ENCODE data around the gene LEF1. TPM values are rescaled to one million over a fixed set of nuclear protein-coding genes. Genes with fewer than 3 reads are reported as not detected.

LEF1 gene
- total RNA-seq, 4 donors from 2014 or later = 0.42 to 3.6 (median 1.9) TPM

DNA sequence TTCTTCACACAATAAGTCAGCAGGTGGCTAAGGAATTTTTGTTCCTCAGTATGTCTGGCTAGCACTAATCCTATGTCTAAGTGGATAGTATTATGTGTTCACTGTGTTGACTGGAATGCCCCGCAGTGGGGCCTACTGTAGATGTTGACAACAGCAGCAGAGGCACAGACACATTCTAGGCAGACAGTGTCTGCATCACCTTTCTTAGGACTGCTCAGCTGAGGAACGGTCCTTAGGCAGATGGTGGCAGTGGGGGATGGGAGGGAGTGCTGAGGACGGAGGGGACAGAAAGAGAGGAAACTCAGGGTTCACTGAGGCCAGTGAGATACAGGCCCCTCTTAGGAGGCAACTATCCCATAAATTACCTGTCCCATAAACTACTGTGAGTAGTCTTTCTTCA lies 44.6 kb upstream of the LEF1 start:
- DNase-seq (ENCODE audit: extremely low spot score) = no peak
- Histone ChIP-seq H3K27me3 (no peaks in the 10 kb centered on the region), H3K36me3 (no peaks in the 10 kb centered on the region), H3K4me1 (no peaks in the 10 kb centered on the region), H3K4me3 (no peak overlapping the region), H3K9me3 (no peaks in the 10 kb centered on the region), H3K27ac (replicated peaks in 1 of 4) (no peak overlapping the region)
- no peak for TF ChIP-seq POLR2AphosphoS5 (IDR thresholded peaks at IDR 0.05)
- no peak for TF ChIP-seq POLR2A (IDR thresholded peaks at IDR 0.05; ENCODE audit: low read depth)
- intact Hi-C loops (cut with DNase I) = no loop called here
- WGBS = 68% methylated on average over 3 of the region's 3 CpGs

DNA sequence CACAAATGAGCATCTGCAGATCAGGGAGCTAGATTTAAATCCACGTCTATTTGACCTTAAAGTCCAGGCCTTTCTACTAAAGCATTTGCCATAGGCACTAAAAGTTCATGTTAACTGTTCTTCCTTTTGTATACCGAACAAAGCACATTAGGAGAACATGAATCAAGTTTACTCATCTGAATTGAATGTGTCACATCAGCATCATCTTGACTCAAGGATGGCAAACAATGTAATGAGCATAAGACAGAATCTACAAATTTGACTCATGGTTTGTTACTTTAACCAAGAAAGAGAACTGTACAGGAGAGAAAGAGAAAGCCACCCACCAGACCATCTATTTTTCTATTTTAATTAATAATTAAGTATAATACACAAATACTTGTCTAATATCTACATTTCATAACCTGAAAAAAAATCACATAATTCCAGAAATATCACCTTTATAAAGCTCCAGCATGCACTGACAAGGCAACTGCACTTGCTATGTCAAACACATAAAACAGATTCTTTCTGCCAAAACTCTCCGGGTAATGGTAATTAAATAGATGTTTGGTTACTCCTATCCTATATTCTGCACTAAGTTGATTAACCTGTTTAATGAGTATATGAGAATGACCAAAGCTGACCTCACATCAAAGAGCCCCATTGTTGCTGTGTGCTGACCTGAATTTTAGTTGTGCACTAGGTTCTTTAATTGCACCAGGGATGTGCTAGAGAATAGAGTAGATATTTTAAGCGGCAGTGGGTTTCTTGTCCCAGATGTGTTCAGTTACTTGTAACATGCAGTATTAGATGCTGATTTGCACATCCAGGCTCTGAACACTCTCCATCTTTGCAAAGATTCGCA lies 42.5 kb upstream of the LEF1 start:
- no peak overlapping the region for H3K27ac ChIP-seq (replicated peaks in 1 of 4)
- no peaks in the 10 kb centered on the region for H3K27me3 ChIP-seq
- 78% methylated on average over 5 of the region's 5 CpGs for WGBS
- DNase-seq (ENCODE audit: extremely low spot score) = no peak
- intact Hi-C loops (cut with DNase I) = no loop called here
- no peaks in the 10 kb centered on the region for H3K4me1 ChIP-seq
- no peaks in the 10 kb centered on the region for H3K36me3 ChIP-seq
- H3K9me3 ChIP-seq = no peaks in the 10 kb centered on the region
- TF ChIP-seq, protein P1, sequence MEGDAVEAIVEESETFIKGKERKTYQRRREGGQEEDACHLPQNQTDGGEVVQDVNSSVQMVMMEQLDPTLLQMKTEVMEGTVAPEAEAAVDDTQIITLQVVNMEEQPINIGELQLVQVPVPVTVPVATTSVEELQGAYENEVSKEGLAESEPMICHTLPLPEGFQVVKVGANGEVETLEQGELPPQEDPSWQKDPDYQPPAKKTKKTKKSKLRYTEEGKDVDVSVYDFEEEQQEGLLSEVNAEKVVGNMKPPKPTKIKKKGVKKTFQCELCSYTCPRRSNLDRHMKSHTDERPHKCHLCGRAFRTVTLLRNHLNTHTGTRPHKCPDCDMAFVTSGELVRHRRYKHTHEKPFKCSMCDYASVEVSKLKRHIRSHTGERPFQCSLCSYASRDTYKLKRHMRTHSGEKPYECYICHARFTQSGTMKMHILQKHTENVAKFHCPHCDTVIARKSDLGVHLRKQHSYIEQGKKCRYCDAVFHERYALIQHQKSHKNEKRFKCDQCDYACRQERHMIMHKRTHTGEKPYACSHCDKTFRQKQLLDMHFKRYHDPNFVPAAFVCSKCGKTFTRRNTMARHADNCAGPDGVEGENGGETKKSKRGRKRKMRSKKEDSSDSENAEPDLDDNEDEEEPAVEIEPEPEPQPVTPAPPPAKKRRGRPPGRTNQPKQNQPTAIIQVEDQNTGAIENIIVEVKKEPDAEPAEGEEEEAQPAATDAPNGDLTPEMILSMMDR (IDR thresholded peaks at IDR 0.05) = no peak
- TF ChIP-seq EP300 (IDR thresholded peaks at IDR 0.05) = no peak
- TF ChIP-seq POLR2A (IDR thresholded peaks at IDR 0.05; ENCODE audit: low read depth) = no peak
- TF ChIP-seq POLR2AphosphoS5 (IDR thresholded peaks at IDR 0.05) = no peak
- H3K4me3 ChIP-seq = no peak overlapping the region

DNA sequence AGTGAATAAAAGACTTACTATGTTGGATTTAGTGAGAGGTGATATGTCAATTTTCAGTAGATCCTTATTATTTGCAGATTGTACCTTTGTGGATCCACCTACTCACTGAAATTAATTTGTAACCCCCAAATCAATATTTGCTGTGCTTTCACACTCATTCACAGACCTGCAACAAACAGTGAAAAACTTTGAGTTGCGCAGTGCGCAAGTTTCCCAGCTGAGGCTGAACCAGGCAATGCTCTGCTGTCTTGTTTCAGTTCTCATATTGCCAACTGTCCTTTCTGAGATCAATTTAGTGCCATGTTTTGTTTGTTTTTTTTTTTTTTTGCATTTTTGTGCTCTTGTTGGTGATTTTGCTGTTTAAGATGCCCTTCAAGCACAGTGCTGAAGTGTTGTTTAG lies 40.8 kb upstream of the LEF1 start:
- intact Hi-C loops (cut with DNase I) = no loop called here
- Histone ChIP-seq H3K4me1 (no peaks in the 10 kb centered on the region), H3K4me3 (no peak overlapping the region), H3K27ac (replicated peaks in 1 of 4) (no peak overlapping the region), H3K27me3 (no peaks in the 10 kb centered on the region), H3K9me3 (no peaks in the 10 kb centered on the region), H3K36me3 (no peaks in the 10 kb centered on the region)
- no peak for DNase-seq (ENCODE audit: extremely low spot score)
- 98% methylated on average over 2 of the region's 2 CpGs for WGBS
- TF ChIP-seq POLR2AphosphoS5 (IDR thresholded peaks at IDR 0.05) = no peak

DNA sequence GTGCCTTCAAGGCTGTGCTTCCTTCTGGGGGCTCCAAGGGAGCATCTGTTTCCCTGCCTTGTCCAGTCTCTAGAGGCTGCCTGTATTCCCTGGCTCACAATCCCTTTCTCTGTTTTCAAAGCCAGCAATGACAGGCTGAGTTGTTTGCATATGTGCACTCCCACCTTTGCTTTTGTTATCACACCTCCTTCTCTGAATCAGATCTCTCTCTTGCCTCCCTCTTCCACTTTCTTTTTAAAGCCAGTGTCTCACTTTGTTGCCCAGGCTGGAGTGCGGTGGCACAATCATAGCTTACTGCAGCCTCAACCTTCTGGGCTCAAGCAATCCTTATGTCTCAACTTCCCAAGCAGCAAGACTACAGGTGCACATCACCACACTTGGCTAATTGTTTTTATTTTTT lies 37.1 kb upstream of the LEF1 start:
- H3K4me1 ChIP-seq = no peaks in the 10 kb centered on the region
- TF ChIP-seq POLR2A (IDR thresholded peaks at IDR 0.05; ENCODE audit: low read depth) (no peak), EP300 (IDR thresholded peaks at IDR 0.05) (no peak)
- TF ChIP-seq, protein P1 (IDR thresholded peaks at IDR 0.05) = no peak
- 95% methylated on average over 1 of the region's 1 CpG for WGBS
- no peak overlapping the region for H3K4me3 ChIP-seq
- no peaks in the 10 kb centered on the region for H3K27me3 ChIP-seq
- intact Hi-C loops (cut with DNase I) = no loop called here
- DNase-seq (ENCODE audit: extremely low spot score) = no peak
- no peaks in the 10 kb centered on the region for H3K36me3 ChIP-seq
- no peaks in the 10 kb centered on the region for H3K9me3 ChIP-seq
- no peak overlapping the region for H3K27ac ChIP-seq (replicated peaks in 1 of 4)

DNA sequence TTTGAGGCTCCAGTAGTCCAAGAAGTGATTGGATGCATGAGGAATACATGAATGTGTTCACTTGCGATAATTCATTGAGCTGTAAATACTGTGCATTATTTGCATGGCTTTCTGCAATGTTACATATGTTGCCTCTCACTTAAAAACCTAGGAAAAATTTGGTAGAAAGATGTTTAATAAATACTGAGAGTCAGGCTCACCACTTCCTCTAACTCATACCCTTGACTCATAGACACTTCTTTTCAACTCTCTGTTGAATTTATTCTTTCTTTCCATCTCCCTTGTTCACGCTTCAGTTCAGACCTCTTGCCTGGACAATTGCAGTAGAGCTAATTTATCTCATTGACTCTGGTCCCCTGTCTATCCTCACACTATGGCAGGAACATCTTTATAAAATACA lies 35.8 kb upstream of the LEF1 start:
- DNase-seq (ENCODE audit: extremely low spot score) = no peak
- WGBS = 89% methylated on average over 2 of the region's 2 CpGs
- TF ChIP-seq POLR2AphosphoS5 (IDR thresholded peaks at IDR 0.05) (no peak), POLR2A (IDR thresholded peaks at IDR 0.05; ENCODE audit: low read depth) (no peak), EP300 (IDR thresholded peaks at IDR 0.05) (no peak)
- TF ChIP-seq, protein P1 (IDR thresholded peaks at IDR 0.05) = no peak
- Histone ChIP-seq H3K4me1 (no peaks in the 10 kb centered on the region), H3K9me3 (no peaks in the 10 kb centered on the region), H3K36me3 (no peaks in the 10 kb centered on the region), H3K27ac (replicated peaks in 1 of 4) (no peak overlapping the region), H3K27me3 (no peaks in the 10 kb centered on the region), H3K4me3 (no peak overlapping the region)
- intact Hi-C loops (cut with DNase I) = no loop called here

DNA sequence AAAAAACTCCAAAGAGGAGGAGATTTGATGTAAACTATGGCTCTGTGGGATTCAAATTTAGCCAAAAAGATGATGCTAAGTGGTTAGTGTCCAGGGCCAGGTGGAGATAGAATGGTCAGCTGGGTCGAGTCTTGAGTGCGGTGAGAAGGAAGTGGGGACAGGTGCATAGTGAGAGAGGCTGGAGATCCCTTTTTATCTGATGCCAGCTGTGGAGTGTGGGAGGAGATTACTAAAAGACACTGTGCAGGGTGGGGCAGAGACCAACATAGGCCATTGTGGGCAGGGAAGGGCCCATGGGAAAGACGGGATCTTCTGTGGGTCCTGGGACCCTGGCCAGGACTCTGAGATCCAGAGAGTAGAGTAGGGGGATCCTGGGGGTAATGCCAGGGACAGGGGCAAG lies 34.6 kb upstream of the LEF1 start:
- intact Hi-C loops (cut with DNase I) = no loop called here
- WGBS = 91% methylated on average over 3 of the region's 3 CpGs
- Histone ChIP-seq H3K36me3 (no peaks in the 10 kb centered on the region), H3K4me1 (no peaks in the 10 kb centered on the region), H3K27ac (replicated peaks in 1 of 4) (no peak overlapping the region), H3K27me3 (no peaks in the 10 kb centered on the region), H3K9me3 (no peaks in the 10 kb centered on the region), H3K4me3 (no peak overlapping the region)
- DNase-seq (ENCODE audit: extremely low spot score) = no peak
- no peak for TF ChIP-seq EP300 (IDR thresholded peaks at IDR 0.05)
- no peak for TF ChIP-seq POLR2AphosphoS5 (IDR thresholded peaks at IDR 0.05)
- no peak for TF ChIP-seq POLR2A (IDR thresholded peaks at IDR 0.05; ENCODE audit: low read depth)
- TF ChIP-seq, protein P1 (IDR thresholded peaks at IDR 0.05) = no peak

Data from esophagus muscularis mucosa (tissue), 4 donors.